ENCODE results near the gene CREB5. TPM values are rescaled to one million over a fixed set of nuclear protein-coding genes. Genes with fewer than 3 reads are reported as not detected.

Gene CREB5
- total RNA-seq, 2 donors from 2014 or later = 0.81 to 1.8 TPM

Other genes starting within 250 kb of the CREB5 start
- gene JAZF1, start 231.7 kb upstream of the CREB5 start, total RNA-seq = 10 to 100 TPM; 12.4 to 13.4 TPM